Measurements from ENCODE around the gene ASTN2. TPM values are rescaled to one million over a fixed set of nuclear protein-coding genes. Genes with fewer than 3 reads are reported as not detected.
"Not testable (repeated sequence)": the region's sequence is repeated elsewhere in the genome, so short reads cannot be mapped to it uniquely, and the experiment has no call there.

Gene ASTN2
- total RNA-seq, 1 donor from 2014 or later = 10.0 TPM

DNA sequence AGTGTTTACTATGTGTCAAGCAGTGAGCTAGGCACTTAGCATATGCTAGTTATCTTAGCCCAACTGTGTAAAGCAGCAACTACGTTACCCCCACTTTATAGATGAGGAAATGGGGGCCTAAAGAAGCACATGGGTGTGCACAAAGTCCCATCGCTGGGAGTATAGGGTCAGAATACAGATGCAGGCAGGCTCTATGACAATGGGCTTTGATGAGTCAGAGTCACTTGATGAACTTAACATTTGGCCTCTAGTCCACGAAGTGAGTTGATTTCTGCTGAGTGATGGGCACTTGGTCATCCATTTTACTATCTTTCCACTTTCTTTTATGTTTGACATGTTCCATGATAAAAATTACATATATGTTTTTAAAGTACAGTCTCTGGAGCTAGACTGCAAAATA, 523.4 kb downstream of the ASTN2 start:
- Mint-ChIP-seq H3K27ac (ENCODE audit: unreplicated experiment) (no peak overlapping the region), H3K36me3 (ENCODE audit: low read depth, unreplicated experiment) (no peaks in the 10 kb centered on the region), H3K4me3 (ENCODE audit: unreplicated experiment) (no peak overlapping the region), H3K27me3 (ENCODE audit: unreplicated experiment) (peaks cover 1% of the 10 kb centered on the region), H3K9me3 (ENCODE audit: unreplicated experiment) (no peaks in the 10 kb centered on the region), H3K4me1 (ENCODE audit: unreplicated experiment) (no peaks in the 10 kb centered on the region)
- TF ChIP-seq, protein P1, sequence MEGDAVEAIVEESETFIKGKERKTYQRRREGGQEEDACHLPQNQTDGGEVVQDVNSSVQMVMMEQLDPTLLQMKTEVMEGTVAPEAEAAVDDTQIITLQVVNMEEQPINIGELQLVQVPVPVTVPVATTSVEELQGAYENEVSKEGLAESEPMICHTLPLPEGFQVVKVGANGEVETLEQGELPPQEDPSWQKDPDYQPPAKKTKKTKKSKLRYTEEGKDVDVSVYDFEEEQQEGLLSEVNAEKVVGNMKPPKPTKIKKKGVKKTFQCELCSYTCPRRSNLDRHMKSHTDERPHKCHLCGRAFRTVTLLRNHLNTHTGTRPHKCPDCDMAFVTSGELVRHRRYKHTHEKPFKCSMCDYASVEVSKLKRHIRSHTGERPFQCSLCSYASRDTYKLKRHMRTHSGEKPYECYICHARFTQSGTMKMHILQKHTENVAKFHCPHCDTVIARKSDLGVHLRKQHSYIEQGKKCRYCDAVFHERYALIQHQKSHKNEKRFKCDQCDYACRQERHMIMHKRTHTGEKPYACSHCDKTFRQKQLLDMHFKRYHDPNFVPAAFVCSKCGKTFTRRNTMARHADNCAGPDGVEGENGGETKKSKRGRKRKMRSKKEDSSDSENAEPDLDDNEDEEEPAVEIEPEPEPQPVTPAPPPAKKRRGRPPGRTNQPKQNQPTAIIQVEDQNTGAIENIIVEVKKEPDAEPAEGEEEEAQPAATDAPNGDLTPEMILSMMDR (IDR thresholded peaks at IDR 0.05; ENCODE audit: unreplicated experiment) = no peak
- DNase-seq (ENCODE audit: low spot score) = no peak

DNA sequence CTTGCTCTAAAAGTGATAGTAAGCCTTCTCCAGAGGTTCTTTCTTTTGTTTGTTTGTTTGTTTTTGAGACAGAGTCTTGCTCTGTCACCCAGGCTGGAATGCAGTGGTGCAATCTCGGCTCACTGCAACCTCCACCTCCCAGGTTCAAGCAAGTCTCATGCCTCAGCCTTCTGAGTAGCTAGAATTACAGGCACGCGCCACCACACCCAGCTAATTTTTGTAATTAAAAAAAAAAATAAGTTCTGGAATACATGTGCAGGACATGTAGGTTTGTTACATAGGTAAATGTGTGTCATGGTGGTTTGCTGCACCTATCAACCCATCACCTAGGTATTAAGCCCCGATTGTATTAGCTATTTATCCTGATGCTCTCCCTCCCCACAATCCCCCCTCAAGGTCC, 526.4 kb downstream of the ASTN2 start:
- not testable (repeated sequence) for DNase-seq (ENCODE audit: low spot score); H3K36me3 Mint-ChIP-seq (ENCODE audit: low read depth, unreplicated experiment); H3K4me3 Mint-ChIP-seq (ENCODE audit: unreplicated experiment); H3K9me3 Mint-ChIP-seq (ENCODE audit: unreplicated experiment); H3K27me3 Mint-ChIP-seq (ENCODE audit: unreplicated experiment); H3K27ac Mint-ChIP-seq (ENCODE audit: unreplicated experiment); H3K4me1 Mint-ChIP-seq (ENCODE audit: unreplicated experiment)

DNA sequence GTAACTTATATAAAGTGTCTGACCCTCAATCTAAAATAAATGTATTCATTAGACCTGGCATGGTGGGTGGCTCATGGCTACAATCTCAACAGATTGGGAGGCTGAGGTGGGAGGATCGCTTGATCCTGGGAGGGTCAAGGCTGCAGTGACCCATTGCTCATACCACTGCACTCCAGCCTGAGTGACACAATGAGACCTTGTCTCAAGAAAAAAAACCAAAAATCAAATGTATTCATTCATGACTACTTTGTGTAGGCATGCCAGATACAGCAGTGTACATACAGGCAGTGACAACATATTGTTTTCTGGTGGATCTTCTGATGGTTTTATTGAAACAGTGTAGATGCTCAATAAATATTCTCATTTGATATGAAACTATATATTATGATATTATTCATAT, 526.8 kb downstream of the ASTN2 start:
- TF ChIP-seq, protein P1 (IDR thresholded peaks at IDR 0.05; ENCODE audit: unreplicated experiment) = no peak
- Mint-ChIP-seq H3K9me3 (ENCODE audit: unreplicated experiment) (no peaks in the 10 kb centered on the region), H3K4me3 (ENCODE audit: unreplicated experiment) (no peak overlapping the region), H3K4me1 (ENCODE audit: unreplicated experiment) (no peaks in the 10 kb centered on the region), H3K36me3 (ENCODE audit: low read depth, unreplicated experiment) (no peaks in the 10 kb centered on the region), H3K27me3 (ENCODE audit: unreplicated experiment) (peaks cover 1% of the 10 kb centered on the region), H3K27ac (ENCODE audit: unreplicated experiment) (no peak overlapping the region)
- no peak for DNase-seq (ENCODE audit: low spot score)

DNA sequence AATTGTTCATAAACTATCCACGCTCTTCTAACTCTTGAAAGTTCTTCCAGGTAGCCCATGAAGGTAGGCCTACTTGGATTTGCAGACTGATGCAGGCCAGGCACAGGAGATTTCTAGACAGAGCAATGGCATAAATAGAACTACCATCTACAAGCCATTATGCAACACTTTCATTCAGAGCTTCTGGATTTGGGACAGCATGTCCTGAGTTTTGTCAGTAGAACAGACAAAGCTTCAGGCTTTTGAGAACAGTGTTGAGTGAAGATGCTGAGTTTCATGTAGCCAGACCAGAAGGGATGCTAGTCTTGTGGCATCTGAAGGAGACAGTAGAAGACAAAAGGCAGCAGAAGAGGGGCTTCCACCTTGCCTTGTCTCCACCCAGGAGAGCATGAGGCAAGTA, 531.2 kb downstream of the ASTN2 start:
- Mint-ChIP-seq H3K27ac (ENCODE audit: unreplicated experiment) (no peak overlapping the region), H3K4me3 (ENCODE audit: unreplicated experiment) (no peak overlapping the region), H3K4me1 (ENCODE audit: unreplicated experiment) (no peaks in the 10 kb centered on the region), H3K27me3 (ENCODE audit: unreplicated experiment) (no peaks in the 10 kb centered on the region), H3K36me3 (ENCODE audit: low read depth, unreplicated experiment) (no peaks in the 10 kb centered on the region), H3K9me3 (ENCODE audit: unreplicated experiment) (no peaks in the 10 kb centered on the region)
- DNase-seq (ENCODE audit: low spot score) = no peak
- TF ChIP-seq, protein P1 (IDR thresholded peaks at IDR 0.05; ENCODE audit: unreplicated experiment) = no peak

DNA sequence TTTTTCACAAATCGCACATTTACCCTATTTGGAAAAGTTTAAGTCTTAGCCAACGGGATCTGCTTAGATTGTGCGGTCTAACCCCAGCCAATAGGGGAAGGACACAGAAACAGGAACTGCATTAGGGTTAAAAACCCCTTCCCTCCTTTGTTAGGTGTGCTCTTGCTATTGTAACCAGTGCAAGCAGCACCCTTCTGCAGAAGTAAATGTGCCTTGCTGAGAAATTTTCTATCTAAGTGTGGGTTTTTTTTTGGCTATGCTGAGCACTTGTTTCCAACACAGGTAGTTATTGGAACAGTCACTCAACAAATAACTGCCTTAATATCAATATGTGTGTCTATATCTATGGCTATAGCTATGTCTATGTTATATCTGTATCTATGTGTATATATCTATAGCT, 537.8 kb downstream of the ASTN2 start:
- Mint-ChIP-seq H3K4me3 (ENCODE audit: unreplicated experiment) (no peak overlapping the region), H3K27ac (ENCODE audit: unreplicated experiment) (no peak overlapping the region), H3K27me3 (ENCODE audit: unreplicated experiment) (no peaks in the 10 kb centered on the region), H3K4me1 (ENCODE audit: unreplicated experiment) (peaks cover 4% of the 10 kb centered on the region), H3K9me3 (ENCODE audit: unreplicated experiment) (peaks cover 5% of the 10 kb centered on the region), H3K36me3 (ENCODE audit: low read depth, unreplicated experiment) (peaks cover 15% of the 10 kb centered on the region)
- TF ChIP-seq, protein P1 (IDR thresholded peaks at IDR 0.05; ENCODE audit: unreplicated experiment) = no peak
- DNase-seq (ENCODE audit: low spot score) = no peak

DNA sequence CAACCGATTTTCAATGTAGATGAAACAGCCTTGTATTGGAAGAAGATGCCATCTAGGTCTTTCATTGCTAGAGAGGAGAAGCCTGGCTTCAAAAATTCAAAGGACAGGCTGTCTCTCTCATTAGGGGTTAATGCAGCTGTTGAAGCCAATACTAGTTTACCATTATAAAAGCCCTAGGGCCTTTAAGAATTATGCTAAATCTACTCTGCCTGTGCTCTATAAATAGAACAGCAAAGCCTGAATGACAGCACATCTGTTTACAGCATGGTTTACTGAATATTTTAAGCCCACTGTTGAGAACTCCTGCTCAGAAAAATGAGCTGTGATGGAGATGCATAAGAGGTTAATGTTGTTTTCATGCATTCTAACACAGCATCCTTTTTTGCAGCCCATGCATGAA, 539.3 kb downstream of the ASTN2 start:
- no peak overlapping the region for H3K4me3 Mint-ChIP-seq (ENCODE audit: unreplicated experiment)
- H3K27me3 Mint-ChIP-seq (ENCODE audit: unreplicated experiment) = no peaks in the 10 kb centered on the region
- no peak overlapping the region for H3K27ac Mint-ChIP-seq (ENCODE audit: unreplicated experiment)
- TF ChIP-seq, protein P1 (IDR thresholded peaks at IDR 0.05; ENCODE audit: unreplicated experiment) = no peak
- no peak for DNase-seq (ENCODE audit: low spot score)
- peaks cover 15% of the 10 kb centered on the region for H3K36me3 Mint-ChIP-seq (ENCODE audit: low read depth, unreplicated experiment)
- peaks cover 5% of the 10 kb centered on the region for H3K9me3 Mint-ChIP-seq (ENCODE audit: unreplicated experiment)
- H3K4me1 Mint-ChIP-seq (ENCODE audit: unreplicated experiment) = peaks cover 6% of the 10 kb centered on the region
